OCI-LY1 (cell line): ENCODE results near the gene TRPC4.

Experiments
- H2AFZ ChIP-seq: fragments of 200-600 bp; sonication (generic), shearing (Covaris generic); 2 replicates; pipeline ENCODE4 v1.6.0; 2014; ENCODE audit warnings: antibody characterized with exemption, mild to moderate bottlenecking, low read length
- H3F3A ChIP-seq: fragments of 200-600 bp; sonication (generic), shearing (Covaris generic); 2 replicates; pipeline ENCODE4 v1.6.0; 2014; ENCODE audit warnings: mild to moderate bottlenecking, antibody characterized with exemption, low read length, moderate library complexity; ENCODE audit not compliant: insufficient read depth
- H3K27ac ChIP-seq: fragments of 200-600 bp; sonication (generic); 2 replicates; pipeline ENCODE4 v1.5.1; 2014; ENCODE audit warnings: low read length, mixed run types, mild to moderate bottlenecking, low read depth; ENCODE audit not compliant: poor library complexity, severe bottlenecking
- H3K27me3 ChIP-seq: fragments of 200-600 bp; sonication (generic); 2 replicates; pipeline ENCODE4 v1.6.0; 2014; ENCODE audit warnings: antibody characterized with exemption, mild to moderate bottlenecking, low read length, moderate library complexity; ENCODE audit not compliant: insufficient read depth
- H3K36me3 ChIP-seq: fragments of 200-600 bp; sonication (generic); 2 replicates; pipeline ENCODE4 v1.6.1; 2014; ENCODE audit warnings: mild to moderate bottlenecking, antibody characterized with exemption, low read length, moderate library complexity, mixed read lengths; ENCODE audit not compliant: insufficient read depth
- H3K4me1 ChIP-seq: fragments of 200-600 bp; sonication (generic); 2 replicates; pipeline ENCODE4 v1.5.1; 2014; ENCODE audit warnings: mild to moderate bottlenecking, low read length, moderate library complexity; ENCODE audit not compliant: insufficient read depth, severe bottlenecking
- H3K4me2 ChIP-seq: fragments of 200-600 bp; sonication (generic), shearing (Covaris generic); 2 replicates; pipeline ENCODE4 v1.6.1; 2014; ENCODE audit warnings: low read length
- H3K4me3 ChIP-seq: fragments of 200-600 bp; sonication (generic); 2 replicates; pipeline ENCODE4 v1.5.1; 2014; ENCODE audit warnings: low read length, low read depth, mild to moderate bottlenecking, mixed read lengths; ENCODE audit not compliant: poor library complexity, severe bottlenecking
- H3K79me2 ChIP-seq: fragments of 200-600 bp; shearing (Covaris generic); 2 replicates; pipeline ENCODE4 v1.6.1; 2016; ENCODE audit warnings: mixed run types, low read length, mixed read lengths; ENCODE audit not compliant: insufficient read depth
- H3K9ac ChIP-seq: fragments of 200-600 bp; sonication (generic), shearing (Covaris generic); 2 replicates; pipeline ENCODE4 v1.6.1; 2014; ENCODE audit warnings: mild to moderate bottlenecking, low read length, mixed read lengths
- H3K9me2 ChIP-seq: fragments of 200-600 bp; sonication (generic), shearing (Covaris generic); 2 replicates; pipeline ENCODE4 v1.6.1; 2014; ENCODE audit warnings: low read depth, mild to moderate bottlenecking, low read length, mixed read lengths
- H3K9me3 ChIP-seq: fragments of 200-600 bp; shearing (Covaris generic); 2 replicates; pipeline ENCODE4 v1.6.1; 2014; ENCODE audit warnings: low read length, mixed read lengths
- H4K20me1 ChIP-seq: fragments of 200-600 bp; sonication (generic), shearing (Covaris generic); 2 replicates; pipeline ENCODE4 v1.6.0; 2016; ENCODE audit warnings: mild to moderate bottlenecking, low read length; ENCODE audit not compliant: insufficient read depth
- CTCF ChIP-seq: fragments of 200-600 bp; sonication (generic), shearing (Covaris generic); IDR thresholded peaks from 2 replicates; pipeline ENCODE4 v1.5.1; 2017; ENCODE audit warnings: mild to moderate bottlenecking, antibody characterized with exemption, low read length, moderate library complexity, mixed read lengths
- EZH2 ChIP-seq: fragments of 200-600 bp; sonication (generic), shearing (Covaris generic); IDR thresholded peaks from 2 replicates; pipeline ENCODE4 v1.8.0; 2017; ENCODE audit warnings: borderline replicate concordance, mixed run types, mild to moderate bottlenecking, antibody characterized with exemption, low read length, moderate library complexity, mixed read lengths

TRPC4 gene

GRCh38 chr13:37833411-37833810 is 36.2 kb downstream of the TRPC4 start:
- no peak overlapping the region for H3K4me3 ChIP-seq
- H3K4me2 ChIP-seq: no peak overlapping the region
- H3K27me3 ChIP-seq: no peaks in the 10 kb centered on the region
- no peaks in the 10 kb centered on the region for H3K9me3 ChIP-seq
- TF ChIP-seq EZH2: no peak
- no peak for TF ChIP-seq CTCF
- no peak overlapping the region for H3K27ac ChIP-seq
- no peaks in the 10 kb centered on the region for H3K4me1 ChIP-seq
- no peak overlapping the region for H3K9ac ChIP-seq
- no peak overlapping the region for H2AFZ ChIP-seq
- no peaks in the 10 kb centered on the region for H4K20me1 ChIP-seq
- H3K79me2 ChIP-seq: no peaks in the 10 kb centered on the region
- no peaks in the 10 kb centered on the region for H3K36me3 ChIP-seq
- no peaks in the 10 kb centered on the region for H3F3A ChIP-seq
- no peaks in the 10 kb centered on the region for H3K9me2 ChIP-seq

GRCh38 chr13:37816276-37816675 is 53.3 kb downstream of the TRPC4 start:
- Histone ChIP-seq H3K9me2 (no peaks in the 10 kb centered on the region), H3K9ac (no peak overlapping the region), H3K79me2 (no peaks in the 10 kb centered on the region), H3K9me3 (no peaks in the 10 kb centered on the region), H3K4me1 (no peaks in the 10 kb centered on the region), H3F3A (no peaks in the 10 kb centered on the region), H3K4me2 (no peak overlapping the region), H4K20me1 (no peaks in the 10 kb centered on the region), H2AFZ (no peak overlapping the region), H3K27ac (no peak overlapping the region), H3K27me3 (no peaks in the 10 kb centered on the region), H3K4me3 (no peak overlapping the region), H3K36me3 (no peaks in the 10 kb centered on the region)
- TF ChIP-seq EZH2 (no peak), CTCF (no peak)

- Histone ChIP-seq H4K20me1 (no peaks in the 10 kb centered on the region), H3K9ac (no peak overlapping the region), H3K9me3 (no peaks in the 10 kb centered on the region), H3K4me1 (no peaks in the 10 kb centered on the region), H2AFZ (no peak overlapping the region), H3K4me3 (no peak overlapping the region), H3K79me2 (no peaks in the 10 kb centered on the region), H3K9me2 (no peaks in the 10 kb centered on the region; the same call in 1 of the 2 replicates), H3K36me3 (no peaks in the 10 kb centered on the region), H3K27me3 (no peaks in the 10 kb centered on the region), H3K27ac (no peak overlapping the region), H3F3A (no peaks in the 10 kb centered on the region), H3K4me2 (no peak overlapping the region)
- TF ChIP-seq CTCF (no peak), EZH2 (no peak)
These were observed 58.1 kb downstream of the TRPC4 start for GRCh38 chr13:37811441-37811840.
